ENCODE measurements around the gene PPIE. TPM values are rescaled to one million over a fixed set of nuclear protein-coding genes. Genes with fewer than 3 reads are reported as not detected.

Gene PPIE
- total RNA-seq, 4 donors from 2014 or later: 34.8 to 42.3 (median 37.0) TPM

- Histone ChIP-seq H3K9me3 (no peaks in the 10 kb centered on the region), H3K36me3 (peaks cover 0 to 6% (median 0%) of the 10 kb centered on the region in 3 donors), H3K4me1 (peaks cover 0 to 23% (median 8%) of the 10 kb centered on the region in 4 donors), H3K27ac (no peak overlapping the region), H3K4me3 (no peak overlapping the region), H3K27me3 (peaks cover 0 to 37% of the 10 kb centered on the region in 2 donors)
- TF ChIP-seq EP300 (IDR thresholded peaks at IDR 0.05) (no peak), POLR2A (IDR thresholded peaks at IDR 0.05) (no peak), CTCF (IDR thresholded peaks at IDR 0.05) (no peak)
- 65 to 68% methylated on average over 3 of the region's 3 CpGs for WGBS, 2 donors
- DNase-seq (ENCODE audit: low spot score in 2 of 2): no peak
Measured at GRCh38 chr1:39735731-39736130, 3.0 kb upstream of the PPIE start.

- 64 to 71% methylated on average over 9 of the region's 9 CpGs for WGBS, 2 donors
- Histone ChIP-seq H3K27ac (no peak overlapping the region), H3K4me1 (peaks cover 0 to 24% (median 8%) of the 10 kb centered on the region in 4 donors), H3K9me3 (no peaks in the 10 kb centered on the region), H3K36me3 (peaks cover 0 to 21% (median 3%) of the 10 kb centered on the region in 3 donors), H3K4me3 (no peak overlapping the region), H3K27me3 (peaks cover 0 to 23% of the 10 kb centered on the region in 2 donors)
- TF ChIP-seq POLR2A (IDR thresholded peaks at IDR 0.05) (no peak), EP300 (IDR thresholded peaks at IDR 0.05) (no peak), CTCF (IDR thresholded peaks at IDR 0.05) (no peak)
- no peak for DNase-seq (ENCODE audit: low spot score in 2 of 2)
Measured at GRCh38 chr1:39737546-39738169, 1.0 kb upstream of the PPIE start.

GRCh38 chr1:39745016-39745670 lies 6.5 kb downstream of the PPIE start:
- peaks cover 3 to 96% (median 12%) of the 10 kb centered on the region in 3 donors for H3K36me3 ChIP-seq
- WGBS, 2 donors: 90 to 91% methylated on average over 16 of the region's 16 CpGs

GRCh38 chr1:39751595-39751994 lies 12.9 kb downstream of the PPIE start:
- Histone ChIP-seq H3K4me1 (no peaks in the 10 kb centered on the region), H3K27me3 (no peaks in the 10 kb centered on the region), H3K36me3 (peaks cover 3 to 100% (median 32%) of the 10 kb centered on the region in 3 donors), H3K4me3 (no peak overlapping the region), H3K27ac (no peak overlapping the region), H3K9me3 (no peaks in the 10 kb centered on the region)
- no peak for DNase-seq (ENCODE audit: low spot score in 2 of 2)
- WGBS, 2 donors: 89 to 92% methylated on average over 7 of the region's 7 CpGs
- TF ChIP-seq POLR2A (IDR thresholded peaks at IDR 0.05): no peak
- no peak for TF ChIP-seq CTCF (IDR thresholded peaks at IDR 0.05)
- TF ChIP-seq EP300 (IDR thresholded peaks at IDR 0.05): no peak

More at GRCh38 chr1:39745016-39745670, 6.5 kb downstream of the PPIE start:
- Histone ChIP-seq H3K9me3 (no peaks in the 10 kb centered on the region), H3K4me3 (no peak overlapping the region), H3K4me1 (peaks cover 0 to 7% (median 0%) of the 10 kb centered on the region in 4 donors), H3K27ac (no peak overlapping the region), H3K27me3 (no peaks in the 10 kb centered on the region)
- no peak for DNase-seq (ENCODE audit: low spot score in 2 of 2)
- TF ChIP-seq EP300 (IDR thresholded peaks at IDR 0.05) (no peak), POLR2A (IDR thresholded peaks at IDR 0.05) (no peak), CTCF (IDR thresholded peaks at IDR 0.05) (no peak)

- 89 to 94% methylated on average over 6 of the region's 6 CpGs for WGBS, 2 donors
- DNase-seq (ENCODE audit: low spot score in 2 of 2): no peak
- Histone ChIP-seq H3K4me1 (no peaks in the 10 kb centered on the region), H3K4me3 (no peak overlapping the region), H3K27me3 (no peaks in the 10 kb centered on the region), H3K36me3 (peaks cover 3 to 100% (median 32%) of the 10 kb centered on the region in 3 donors), H3K27ac (no peak overlapping the region), H3K9me3 (no peaks in the 10 kb centered on the region)
- no peak for TF ChIP-seq EP300 (IDR thresholded peaks at IDR 0.05)
- TF ChIP-seq CTCF (IDR thresholded peaks at IDR 0.05): no peak
- no peak for TF ChIP-seq POLR2A (IDR thresholded peaks at IDR 0.05)
Measured at GRCh38 chr1:39752703-39753102, 14.0 kb downstream of the PPIE start.
